GM21526 (cell line): ENCODE measurements around the gene PLEKHM3.
A peak's percentile ranks its signal among the peaks of the same experiment; 100 is the strongest.

ENCODE experiments used
- ATAC-seq: cut with Tn5 transposase; IDR thresholded peaks from one replicate; pipeline ENCODE4 v1.9.1; 2021; ENCODE audit warnings: moderate library complexity; ENCODE audit not compliant: unreplicated experiment, low FRiP score

The PLEKHM3 gene

GRCh38 chr2:208025037-208025813, at the start of gene PLEKHM3:
PLEKHM3 (minus strand) TSS chr2:208025527; CDS start chr2:208001639, 23,888 bp downstream.
- ATAC-seq: peak; percentile 93

DNA sequence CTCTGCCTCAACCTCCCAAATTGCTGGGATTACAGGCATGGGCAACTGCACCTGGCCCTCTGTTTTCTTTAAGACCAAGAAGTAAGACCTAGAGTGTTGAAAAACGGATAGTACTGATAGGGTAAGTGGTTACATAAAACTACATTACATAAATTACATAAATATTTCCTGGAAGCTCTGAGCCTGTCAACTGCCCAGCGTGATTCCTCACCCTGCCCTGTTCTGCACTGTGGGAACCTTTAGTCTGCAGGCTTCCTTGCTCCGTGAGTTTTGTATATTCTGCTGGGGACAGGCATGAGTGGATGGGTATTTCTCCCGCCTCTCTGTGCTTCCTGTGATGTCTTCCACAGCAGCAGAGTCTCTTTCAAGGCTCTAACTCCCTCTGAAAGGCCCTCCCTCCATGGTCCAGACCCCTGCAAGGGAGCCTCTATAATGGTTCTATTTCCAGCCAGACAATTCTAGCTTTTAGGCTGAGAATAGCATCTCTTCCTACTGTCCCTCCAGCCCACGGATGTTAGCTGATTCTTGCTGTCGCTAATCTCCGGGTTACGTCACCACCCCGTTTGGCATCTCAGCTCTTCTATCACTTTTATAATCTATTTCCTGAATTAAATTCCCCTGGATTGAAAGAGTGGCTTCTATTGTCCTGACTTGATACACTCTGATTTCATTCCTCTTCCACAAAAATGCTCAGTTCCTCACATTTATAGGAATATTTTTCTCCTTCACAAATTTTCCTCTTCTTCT, 49.5 kb upstream of the PLEKHM3 start:
- no peak for ATAC-seq

GRCh38 chr2:208072250-208072892, 47.0 kb upstream of the PLEKHM3 start:
- peak; percentile 92 for ATAC-seq

GRCh38 chr2:208069186-208069585, 43.9 kb upstream of the PLEKHM3 start:
- no peak for ATAC-seq

DNA sequence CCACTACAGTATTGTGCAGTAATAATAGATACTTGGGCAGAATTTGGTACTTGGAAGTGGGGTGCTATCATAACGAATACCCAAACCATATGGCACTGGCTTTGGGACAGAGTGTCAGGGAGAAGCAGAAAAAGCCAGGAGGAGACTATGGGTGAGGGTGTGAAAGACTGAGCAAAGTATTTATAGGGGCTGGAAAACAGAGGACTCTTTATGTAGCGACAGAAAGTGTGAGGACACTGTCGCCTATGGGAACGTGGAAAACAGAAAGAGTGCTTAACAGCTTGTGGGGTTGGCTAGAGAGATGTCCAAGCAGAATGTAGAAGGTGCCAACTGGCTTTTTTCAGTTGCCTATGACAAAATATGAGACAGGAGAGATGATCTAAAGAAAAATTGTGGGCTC, 40.7 kb upstream of the PLEKHM3 start:
- ATAC-seq: no peak

DNA sequence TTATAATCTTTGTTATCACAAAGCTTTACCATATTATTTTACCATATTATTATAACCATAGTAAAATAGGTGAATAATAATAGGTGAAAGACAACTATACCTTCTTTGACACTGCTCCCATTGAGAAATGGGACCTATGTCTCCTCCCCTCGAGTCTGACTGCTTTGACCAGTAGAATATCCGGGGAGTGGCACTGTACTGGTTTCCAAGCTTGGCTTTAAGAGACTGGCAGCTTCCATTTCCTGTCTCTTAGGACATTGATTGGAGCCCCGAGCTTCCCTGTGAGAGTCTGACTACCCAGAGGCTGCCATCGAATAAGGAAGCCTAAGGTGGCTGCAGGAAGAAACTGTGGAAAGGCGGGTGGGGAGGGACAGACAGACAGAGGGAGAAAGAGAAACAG, 40.1 kb upstream of the PLEKHM3 start:
- no peak for ATAC-seq

- peak; percentile 99 for ATAC-seq
Measured at GRCh38 chr2:208064220-208064961, 39.1 kb upstream of the PLEKHM3 start.

DNA sequence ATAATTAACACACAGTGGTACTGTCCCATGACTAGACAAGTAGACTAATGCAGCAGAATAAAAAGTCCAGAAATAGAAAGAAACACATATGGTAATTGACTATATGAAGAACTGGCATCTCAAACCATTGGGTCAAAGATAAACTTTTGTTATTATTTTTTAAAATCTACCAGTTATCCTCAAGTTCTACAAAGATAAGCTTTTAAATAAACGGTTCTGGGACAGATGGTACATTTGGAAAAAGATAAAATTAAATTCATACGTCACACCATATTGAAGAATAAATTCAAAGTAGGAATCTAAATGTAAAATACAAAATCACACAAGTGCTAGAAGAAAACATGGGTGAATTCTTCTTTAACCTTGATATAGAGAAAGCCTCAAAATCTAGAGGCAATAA, 37.6 kb upstream of the PLEKHM3 start:
- ATAC-seq: no peak

DNA sequence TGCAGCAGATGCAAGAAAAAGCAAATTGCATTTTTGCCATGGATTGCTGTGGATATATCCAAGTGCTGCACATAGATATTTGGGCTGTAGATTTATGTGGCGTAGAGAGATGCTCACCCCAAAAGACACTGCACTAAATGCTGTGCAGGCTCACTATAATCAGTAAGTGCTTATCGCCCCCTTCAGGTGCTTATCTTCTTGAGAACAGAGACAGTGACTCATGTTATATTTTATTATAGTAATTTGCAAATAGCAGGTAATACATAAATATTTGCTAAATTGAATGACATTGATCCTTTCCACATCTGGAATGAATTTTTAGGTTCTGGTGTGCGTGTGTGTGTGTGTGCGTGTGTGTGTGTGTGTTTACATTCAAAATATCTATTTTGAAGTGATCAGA, 36.8 kb upstream of the PLEKHM3 start:
- ATAC-seq: no peak

- no peak for ATAC-seq
Measured at GRCh38 chr2:208057108-208057507, 31.8 kb upstream of the PLEKHM3 start.

DNA sequence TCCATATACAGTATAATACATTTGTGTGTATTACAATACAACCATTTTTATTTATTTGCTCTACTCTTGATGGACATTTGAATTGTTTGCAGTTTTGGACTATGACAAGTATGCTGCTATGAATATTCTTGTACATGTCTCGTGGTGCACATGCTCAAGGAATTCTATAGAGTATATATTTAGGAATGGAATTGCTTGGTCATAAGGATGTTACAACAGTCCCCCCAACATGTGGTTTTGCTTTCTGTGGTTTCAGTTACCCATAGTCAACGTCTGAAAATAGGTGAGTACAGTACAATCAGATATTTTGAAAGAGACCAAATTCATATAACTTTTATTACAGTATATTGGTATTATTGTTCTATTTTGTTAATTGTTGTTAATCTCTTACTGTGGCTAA, 24.1 kb upstream of the PLEKHM3 start:
- ATAC-seq: no peak

GRCh38 chr2:208049006-208049405, 23.7 kb upstream of the PLEKHM3 start:
- ATAC-seq: no peak

- no peak for ATAC-seq
Measured at GRCh38 chr2:208047840-208048239, 22.5 kb upstream of the PLEKHM3 start.

DNA sequence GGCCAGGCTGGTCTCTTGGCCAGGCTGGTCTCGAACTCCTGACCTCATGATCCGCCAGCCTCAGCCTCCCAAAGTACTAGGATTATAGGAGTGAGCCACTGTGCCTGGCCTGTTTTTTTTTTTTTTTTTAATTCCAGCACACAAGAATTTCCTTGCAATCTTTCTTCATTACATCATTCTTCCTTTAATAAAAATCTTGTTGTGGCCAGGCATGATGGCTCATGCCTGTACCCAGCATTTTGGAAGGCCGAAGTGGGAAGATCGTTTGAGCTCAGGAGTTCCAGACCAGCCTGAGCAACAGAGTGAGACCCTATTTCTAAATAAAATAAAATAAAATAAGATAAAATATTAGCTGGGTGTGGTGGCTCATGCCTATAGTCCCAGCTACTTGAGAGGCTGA, 21.4 kb upstream of the PLEKHM3 start:
- no peak for ATAC-seq

GRCh38 chr2:208042450-208042849, 17.1 kb upstream of the PLEKHM3 start:
- ATAC-seq: no peak

DNA sequence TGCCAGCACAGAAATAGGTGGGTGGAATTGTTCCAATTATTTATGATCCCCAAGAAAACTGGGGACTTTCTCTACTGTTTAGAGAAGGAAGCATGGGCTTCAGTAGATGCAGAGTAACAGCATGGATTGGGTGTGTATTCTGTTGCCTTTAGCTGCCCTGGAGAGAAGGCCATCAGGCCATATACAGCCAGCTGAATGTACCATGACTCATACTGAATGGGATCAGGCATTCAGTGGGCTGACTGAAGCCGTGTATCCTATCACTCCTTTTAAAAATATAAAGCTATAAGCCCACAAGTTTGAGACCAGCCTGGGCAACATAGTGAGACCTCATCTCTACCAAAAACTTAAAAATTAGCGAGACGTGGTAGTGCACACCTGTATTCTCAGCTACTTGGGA, 16.7 kb upstream of the PLEKHM3 start:
- ATAC-seq: no peak

DNA sequence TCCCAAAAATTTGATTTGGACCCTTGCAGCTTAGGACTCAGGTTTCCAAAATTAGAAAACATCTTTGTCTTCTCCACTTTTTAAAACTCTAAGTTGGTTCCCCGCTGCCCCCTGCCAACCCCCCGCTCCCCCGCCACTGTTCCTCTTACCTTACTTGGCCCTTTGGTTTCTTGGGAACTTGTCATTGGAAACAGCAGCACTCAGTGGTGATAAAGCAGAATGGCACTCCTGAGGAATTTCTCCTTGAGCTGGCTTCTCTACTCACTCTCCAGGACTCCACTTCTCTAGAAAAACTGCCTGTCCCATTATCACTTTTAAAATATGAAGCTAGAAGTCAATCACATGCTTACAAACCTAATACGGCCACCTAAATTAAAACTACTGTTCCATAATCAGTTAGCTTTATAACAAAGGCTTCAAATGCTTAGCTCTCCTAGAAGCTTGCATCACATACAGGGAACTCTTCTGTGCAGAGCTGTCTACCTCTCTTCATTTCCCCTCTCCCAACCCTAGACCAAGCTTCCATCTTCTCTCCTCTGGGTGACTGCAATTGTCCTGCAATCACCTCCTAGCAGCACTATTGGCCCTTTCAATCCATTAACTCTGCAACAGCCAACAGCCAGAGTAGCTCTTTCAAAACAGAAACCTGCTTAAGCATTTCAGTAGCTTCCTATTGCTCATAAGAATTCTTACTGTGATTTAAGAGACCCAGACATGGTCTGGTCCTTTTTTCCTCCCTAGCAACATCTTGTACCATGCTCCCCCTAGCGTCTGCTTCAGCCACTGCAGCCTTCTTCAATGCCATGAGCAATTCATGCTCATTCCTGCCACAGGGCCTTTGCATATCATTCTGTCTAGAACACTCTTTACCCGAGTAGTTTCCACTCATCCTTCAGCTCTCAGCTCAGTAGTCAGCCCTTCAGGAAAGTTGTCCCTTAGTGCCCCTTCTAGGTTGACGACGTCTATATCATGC, 15.2 kb upstream of the PLEKHM3 start:
- ATAC-seq: peak; percentile 84

- no peak for ATAC-seq
Measured at GRCh38 chr2:208039376-208040110, 14.2 kb upstream of the PLEKHM3 start.
